HepG2 (cell line): Measurements from ENCODE around the gene SH3TC2. TPM values are rescaled to one million over a fixed set of nuclear protein-coding genes. Genes with fewer than 3 reads are reported as not detected.

ENCODE experiments used
- ATAC-seq: fragments of 200-7000 bp; cut with Tn5 transposase; 3 replicates; pipeline ENCODE4 v1.9.1; 2020; ENCODE audit warnings: mild to moderate bottlenecking, moderate library complexity
- BruUV-seq: library from RNA; stranded (reverse); fragments of 400-500 nt; replicated peaks from 2 replicates; lab custom pipeline; 2021; lab: Mats Ljungman, UMichigan
- CTCF ChIA-PET: fragments of 300-600 bp; formaldehyde crosslinking; extraction: SDS; loops from one replicate; lab custom pipeline; 2021; ENCODE audit warnings: low total read pairs, inconsistent platforms, low intra/inter-chr PET ratio; lab: Yijun Ruan, JAX
- POLR2A ChIA-PET: fragments of 350-600 bp; sonication (Branson Sonifier 250); formaldehyde crosslinking; loops from one replicate; lab custom pipeline; 2020; ENCODE audit warnings: antibody characterized with exemption, inconsistent platforms; lab: Yijun Ruan, JAX
- DNase-seq: peaks from one replicate; pipeline ENCODE4 v3.0.0-alpha.2; 2015; ENCODE audit warnings: low spot score
- FAIRE-seq: peaks from 3 replicates; lab custom pipeline; 2011; peaks lifted over from hg19 to GRCh38; lab: Jason Lieb, UNC
- H2AFZ ChIP-seq: one replicate; pipeline ENCODE4 v1.6.1; 2011; ENCODE audit warnings: low read length, inconsistent platforms
- H3K27ac ChIP-seq: fragments of 300-600 bp; 3 replicates; pipeline ENCODE4 v1.8.0; 2011; ENCODE audit warnings: mixed run types, mild to moderate bottlenecking, mixed read lengths, low read length, inconsistent platforms; ENCODE audit not compliant: insufficient read depth; ENCODE audit errors: extremely low read length
- H3K27me3 ChIP-seq, 2 experiments: fragments of 200-600 bp in 1 of 2; 2 replicates in 1 of 2; 3 replicates in 1 of 2; pipeline versions ENCODE4 v1.6.0 to v1.8.0; 2011; ENCODE audit warnings: low read length in 2 of 2, mild to moderate bottlenecking in 2 of 2, moderate library complexity in 2 of 2, inconsistent platforms in 1 of 2; ENCODE audit not compliant: insufficient read depth in 2 of 2, control insufficient read depth in 1 of 2
- H3K36me3 ChIP-seq, 2 experiments: fragments of 200-600 bp in 1 of 2; replicated peaks in 1 of 2; 2 replicates in 1 of 2; 3 replicates in 1 of 2; pipeline versions ENCODE4 v1.5.1 to v1.8.0; 2011; ENCODE audit warnings: low read length in 2 of 2, inconsistent platforms in 1 of 2; ENCODE audit not compliant: insufficient read depth in 2 of 2, control insufficient read depth in 1 of 2
- H3K4me1 ChIP-seq: 2 replicates; pipeline ENCODE4 v1.5.1; 2012; ENCODE audit warnings: low read length, inconsistent platforms; ENCODE audit not compliant: insufficient read depth
- H3K4me2 ChIP-seq: 2 replicates; pipeline ENCODE4 v1.6.0; 2011; ENCODE audit warnings: low read depth, low read length, inconsistent platforms
- H3K4me3 ChIP-seq, 3 experiments: fragments of 200-600 bp in 1 of 3; sonication (generic), shearing (Covaris generic) in 1 of 3; replicated peaks in 1 of 3; 2 replicates each; pipeline ENCODE4 v1.5.1; 2011 to 2016; ENCODE audit warnings: low read length in 3 of 3, inconsistent platforms in 2 of 3, low read depth in 2 of 3, mild to moderate bottlenecking in 2 of 3, control low read depth in 1 of 3, mixed read lengths in 1 of 3; ENCODE audit not compliant: insufficient read depth in 1 of 3
- H3K79me2 ChIP-seq: one replicate; pipeline ENCODE4 v1.6.1; 2011; ENCODE audit warnings: low read length, inconsistent platforms; ENCODE audit not compliant: insufficient read depth
- H3K9ac ChIP-seq: 2 replicates; pipeline ENCODE4 v1.6.0; 2011; ENCODE audit warnings: mild to moderate bottlenecking, low read depth, low read length, inconsistent platforms; ENCODE audit not compliant: insufficient read depth
- H3K9me3 ChIP-seq: 2 replicates; pipeline ENCODE4 v1.5.1; 2012; ENCODE audit warnings: mild to moderate bottlenecking, low read length
- H4K20me1 ChIP-seq: 2 replicates; pipeline ENCODE4 v1.6.0; 2011; ENCODE audit warnings: inconsistent platforms, mild to moderate bottlenecking, low read length, moderate library complexity; ENCODE audit not compliant: insufficient read depth
- ATAD3A ChIP-seq: sonication (generic); formaldehyde crosslinking; IDR thresholded peaks from 2 replicates; pipeline ENCODE4 v1.4.0; 2020; ENCODE audit warnings: missing genetic modification reagents
- CEBPB ChIP-seq: IDR thresholded peaks from 2 replicates; pipeline ENCODE4 v1.6.1; 2011; ENCODE audit warnings: low read depth, low read length, improper control_type of control experiment, borderline replicate concordance
- MTF2 ChIP-seq: sonication (generic); formaldehyde crosslinking; IDR thresholded peaks from 2 replicates; pipeline ENCODE4 v1.5.0; 2020; ENCODE audit warnings: missing genetic modification reagents, borderline replicate concordance
- NFE2L1 ChIP-seq: sonication (generic); formaldehyde crosslinking; IDR thresholded peaks from 2 replicates; pipeline ENCODE4 v1.4.0; 2020; ENCODE audit warnings: missing genetic modification reagents, mild to moderate bottlenecking, borderline replicate concordance
- SNAI1 ChIP-seq: sonication (generic); formaldehyde crosslinking; IDR thresholded peaks from 2 replicates; pipeline ENCODE4 v1.5.0; 2020; ENCODE audit warnings: mild to moderate bottlenecking, missing genetic modification reagents, borderline replicate concordance
- USF2 ChIP-seq, 2 experiments: sonication (generic) in 1 of 2; formaldehyde crosslinking in 1 of 2; IDR thresholded peaks; 2 replicates each; pipeline versions ENCODE4 v1.5.1 to v1.6.1; 2011 to 2020; ENCODE audit warnings: borderline replicate concordance in 1 of 2, low read depth in 1 of 2, low read length in 1 of 2, mild to moderate bottlenecking in 1 of 2, missing genetic modification reagents in 1 of 2, moderate library complexity in 1 of 2
- ZBTB3 ChIP-seq: sonication (generic); formaldehyde crosslinking; IDR thresholded peaks from 2 replicates; pipeline ENCODE4 v1.4.0; 2020; ENCODE audit warnings: low read depth, mild to moderate bottlenecking, moderate library complexity, missing genetic modification reagents, borderline replicate concordance
- ZFP37 ChIP-seq: sonication (generic); formaldehyde crosslinking; IDR thresholded peaks from 2 replicates; pipeline ENCODE4 v1.4.0; 2020; ENCODE audit warnings: missing genetic modification reagents, borderline replicate concordance
- ZKSCAN8 ChIP-seq: IDR thresholded peaks from 2 replicates; pipeline ENCODE4 v1.6.1; 2016; ENCODE audit warnings: borderline replicate concordance, missing genetic modification reagents, missing compliant biosample characterization
- ZNF432 ChIP-seq: sonication (generic); formaldehyde crosslinking; IDR thresholded peaks from 2 replicates; pipeline ENCODE4 v1.5.0; 2020; ENCODE audit warnings: missing genetic modification reagents, mild to moderate bottlenecking, borderline replicate concordance
- ZNF782 ChIP-seq: sonication (generic); formaldehyde crosslinking; IDR thresholded peaks from 2 replicates; pipeline ENCODE4 v1.4.0; 2020; ENCODE audit warnings: missing genetic modification reagents, mild to moderate bottlenecking, borderline replicate concordance
- ZSCAN25 ChIP-seq: sonication (generic); formaldehyde crosslinking; IDR thresholded peaks from 2 replicates; pipeline ENCODE4 v1.8.0; 2022; ENCODE audit warnings: mild to moderate bottlenecking, missing genetic modification reagents
- WGBS: methylation state at CpG from one replicate; pipeline ENCODE4 v1.1.6; 2017; ENCODE audit warnings: low lambda C conversion rate; 5-methylcytosine and 5-hydroxymethylcytosine counted together
- in situ Hi-C: cut with HindIII; loops from 2 replicates; pipeline ENCODE4 v1.10.0; 2017; ENCODE audit warnings: low pct_unique_long_range_greater_than_20kb; ENCODE audit not compliant: extremely low pct_ligation_motif_present
- intact Hi-C: fragments of 100-400 bp; cut with micrococcal nuclease; formaldehyde crosslinking; loops from one replicate; pipeline ENCODE4 v1.10.0; 2022; ENCODE audit not compliant: unreplicated experiment
- polyA plus RNA-seq, 8 experiments: library from polyadenylated mRNA; depleted of rRNA in 3 of 8; stranded (reverse) in 7 of 8; unstranded in 1 of 8; fragments of >200 nt; fragmentation: Illumina TruSeq in 4 of 8; extraction: Trizol in 4 of 8; gene quantifications; 2 replicates each; pipeline versions ENCODE4 v1.2.1 to v1.2.3, GENCODE V29; 2011 to 2016; ENCODE audit warnings: low read depth in 4 of 8, missing spikeins in 1 of 8, mixed read lengths in 1 of 8; ENCODE audit not compliant: insufficient read depth in 1 of 8
- total RNA-seq, 5 experiments: library from RNA; depleted of rRNA; stranded (reverse); fragments of >200 nt; fragmentation: Illumina TruSeq; extraction: Trizol; gene quantifications; 2 replicates each; pipeline ENCODE4 v1.2.3, GENCODE V29; 2016; ENCODE audit warnings: low read depth in 1 of 5
- TF ChIP-seq, protein P1 (sequence below): sonication (generic); formaldehyde crosslinking; IDR thresholded peaks from 2 replicates; pipeline ENCODE4 v1.5.0; 2020; ENCODE audit warnings: missing genetic modification reagents

The SH3TC2 gene
- total and polyA plus RNA-seq, 2 of the 13 experiments (the other 11 are each of a cell fraction or from before 2014, with no cell fraction given) = 0.34 to 0.71 TPM

GRCh38 chr5:148996270-148996669 lies 66.6 kb downstream of the SH3TC2 start:
- no TSS peak for BruUV-seq
- TF ChIP-seq ZFP37 (CRISPR knock-in tag) = no peak
- Histone ChIP-seq H3K9me3 (no peaks in the 10 kb centered on the region), H3K4me1 (no peaks in the 10 kb centered on the region; the same call in 1 of the 2 replicates), H3K27ac (no peak overlapping the region), H3K4me2 (no peak overlapping the region), H2AFZ (no peak overlapping the region), H3K79me2 (no peaks in the 10 kb centered on the region), H3K36me3 (no peaks in the 10 kb centered on the region), H3K4me3 (no peak overlapping the region), H4K20me1 (no peaks in the 10 kb centered on the region), H3K27me3 (no peaks in the 10 kb centered on the region), H3K9ac (no peak overlapping the region)
- WGBS = 14% methylated on average over 3 of the region's 3 CpGs
- in situ Hi-C loops = no loop called here
- intact Hi-C loops = no loop called here
- CTCF ChIA-PET = no interaction called here
- POLR2A ChIA-PET = no interaction called here
- ATAC-seq = no peak
- no peak for FAIRE-seq
- no peak for DNase-seq

DNA sequence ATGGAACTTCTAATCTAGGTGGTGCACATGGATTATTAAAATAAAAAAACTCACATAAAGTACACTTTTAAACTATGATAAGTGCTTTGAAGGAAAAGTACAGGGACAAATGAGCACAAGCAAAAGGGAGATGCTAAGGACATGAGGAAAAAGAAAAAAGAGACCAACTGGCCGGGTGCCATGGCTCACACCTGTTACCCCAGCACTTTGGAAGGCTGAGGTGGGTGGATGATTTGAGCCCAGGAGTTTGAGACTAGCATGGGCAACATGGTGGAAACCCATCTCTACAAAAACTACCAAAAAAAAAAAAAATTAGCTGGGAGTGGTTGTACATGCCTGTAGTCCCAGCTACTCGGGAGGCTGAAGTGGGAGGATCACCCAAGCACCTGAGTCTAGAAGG lies 67.1 kb downstream of the SH3TC2 start:
- no peak for FAIRE-seq
- CTCF ChIA-PET = no interaction called here

More for the DNA sequence above, 67.1 kb downstream of the SH3TC2 start:
- Histone ChIP-seq H3K4me2 (no peak overlapping the region), H3K36me3 (no peaks in the 10 kb centered on the region), H4K20me1 (no peaks in the 10 kb centered on the region), H3K79me2 (no peaks in the 10 kb centered on the region), H3K9ac (no peak overlapping the region), H2AFZ (no peak overlapping the region), H3K27ac (no peak overlapping the region), H3K4me1 (no peaks in the 10 kb centered on the region), H3K9me3 (no peaks in the 10 kb centered on the region)
- DNase-seq (no peak), ATAC-seq (no peak)
- 22% methylated on average over 2 of the region's 2 CpGs for WGBS
- in situ Hi-C loops = no loop called here
- POLR2A ChIA-PET = no interaction called here
- TF ChIP-seq ZKSCAN8 (CRISPR knock-in tag) (no peak), MTF2 (CRISPR knock-in tag) (no peak), USF2 (IDR thresholded peaks at IDR 0.05; ENCODE audit: low read depth, low read length) (no peak), USF2 (CRISPR knock-in tag; IDR thresholded peaks at IDR 0.05; ENCODE audit: borderline replicate concordance) (no peak), CEBPB (no peak), ATAD3A (no peak), ZSCAN25 (CRISPR knock-in tag) (no peak), ZNF782 (no peak), ZBTB3 (CRISPR knock-in tag) (no peak), ZNF432 (CRISPR knock-in tag) (no peak), SNAI1 (CRISPR knock-in tag) (no peak), NFE2L1 (CRISPR knock-in tag) (no peak)
- TF ChIP-seq, protein P1, sequence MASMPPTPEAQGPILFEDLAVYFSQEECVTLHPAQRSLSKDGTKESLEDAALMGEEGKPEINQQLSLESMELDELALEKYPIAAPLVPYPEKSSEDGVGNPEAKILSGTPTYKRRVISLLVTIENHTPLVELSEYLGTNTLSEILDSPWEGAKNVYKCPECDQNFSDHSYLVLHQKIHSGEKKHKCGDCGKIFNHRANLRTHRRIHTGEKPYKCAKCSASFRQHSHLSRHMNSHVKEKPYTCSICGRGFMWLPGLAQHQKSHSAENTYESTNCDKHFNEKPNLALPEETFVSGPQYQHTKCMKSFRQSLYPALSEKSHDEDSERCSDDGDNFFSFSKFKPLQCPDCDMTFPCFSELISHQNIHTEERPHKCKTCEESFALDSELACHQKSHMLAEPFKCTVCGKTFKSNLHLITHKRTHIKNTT (CRISPR knock-in tag) = no peak
- TF ChIP-seq, all 625 proteins: peak for 0
- intact Hi-C loops = no loop called here
- BruUV-seq = no TSS peak
- H3K4me3 ChIP-seq = no peak overlapping the region
- H3K27me3 ChIP-seq = no peaks in the 10 kb centered on the region
